Measurements from ENCODE around the gene IL32.

DNA sequence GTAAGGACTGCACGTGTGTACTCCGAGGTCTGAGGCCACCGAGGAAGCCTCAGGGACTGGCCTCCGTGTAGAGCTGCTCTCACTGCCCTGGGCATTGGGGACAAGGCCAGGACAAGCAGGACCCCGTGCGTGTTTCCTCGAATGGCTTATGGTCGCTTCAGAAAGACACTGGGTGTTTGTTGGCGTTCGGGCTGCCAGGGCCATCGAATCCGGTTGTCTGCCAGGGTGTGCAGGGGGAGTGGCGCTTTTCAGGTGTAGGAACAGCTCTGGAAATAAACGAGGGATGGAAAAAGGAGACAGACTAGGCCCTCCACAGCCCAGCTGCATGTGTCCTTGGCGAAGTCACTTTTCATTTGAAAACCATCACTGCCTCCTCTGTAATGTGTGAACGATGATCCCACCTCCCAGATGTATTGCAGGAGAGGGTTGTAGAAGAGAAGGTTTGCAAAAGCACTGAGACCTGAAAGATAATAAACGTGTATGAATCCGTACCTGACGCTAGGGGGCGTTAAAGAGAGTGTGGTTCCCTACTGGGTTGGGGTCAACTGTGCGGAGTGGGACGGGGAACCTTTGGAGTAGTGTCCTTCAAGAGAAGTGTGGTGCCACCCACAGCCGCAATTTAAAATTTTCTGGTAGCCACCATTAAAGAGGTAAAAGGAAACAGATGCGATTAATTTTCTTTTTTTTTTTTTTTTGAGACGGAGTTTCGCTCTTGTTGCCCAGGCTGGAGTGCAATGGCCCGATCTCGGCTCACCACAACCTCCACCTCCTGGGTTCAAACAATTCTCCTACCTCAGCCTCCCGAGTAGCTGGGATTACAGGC lies 35.8 kb downstream of the IL32 start:
- TF ChIP-seq, protein P1, sequence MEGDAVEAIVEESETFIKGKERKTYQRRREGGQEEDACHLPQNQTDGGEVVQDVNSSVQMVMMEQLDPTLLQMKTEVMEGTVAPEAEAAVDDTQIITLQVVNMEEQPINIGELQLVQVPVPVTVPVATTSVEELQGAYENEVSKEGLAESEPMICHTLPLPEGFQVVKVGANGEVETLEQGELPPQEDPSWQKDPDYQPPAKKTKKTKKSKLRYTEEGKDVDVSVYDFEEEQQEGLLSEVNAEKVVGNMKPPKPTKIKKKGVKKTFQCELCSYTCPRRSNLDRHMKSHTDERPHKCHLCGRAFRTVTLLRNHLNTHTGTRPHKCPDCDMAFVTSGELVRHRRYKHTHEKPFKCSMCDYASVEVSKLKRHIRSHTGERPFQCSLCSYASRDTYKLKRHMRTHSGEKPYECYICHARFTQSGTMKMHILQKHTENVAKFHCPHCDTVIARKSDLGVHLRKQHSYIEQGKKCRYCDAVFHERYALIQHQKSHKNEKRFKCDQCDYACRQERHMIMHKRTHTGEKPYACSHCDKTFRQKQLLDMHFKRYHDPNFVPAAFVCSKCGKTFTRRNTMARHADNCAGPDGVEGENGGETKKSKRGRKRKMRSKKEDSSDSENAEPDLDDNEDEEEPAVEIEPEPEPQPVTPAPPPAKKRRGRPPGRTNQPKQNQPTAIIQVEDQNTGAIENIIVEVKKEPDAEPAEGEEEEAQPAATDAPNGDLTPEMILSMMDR (IDR thresholded peaks at IDR 0.05) = peak in 3 of 6 experiments; percentile 31 to 40 (median 32)
- no peak for TF ChIP-seq POLR2A (IDR thresholded peaks at IDR 0.05)

All from thyroid gland (tissue), 4 donors.